GM19238 (cell line): Measurements from ENCODE around the gene HSD3B1.
"Not testable (repeated sequence)": the region's sequence is repeated elsewhere in the genome, so short reads cannot be mapped to it uniquely, and the experiment has no call there.

ENCODE experiments used
- DNase-seq: peaks from one replicate; pipeline ENCODE4 v3.0.0; 2011; ENCODE audit warnings: low spot score; ENCODE audit not compliant: insufficient read length

Gene HSD3B1

DNA sequence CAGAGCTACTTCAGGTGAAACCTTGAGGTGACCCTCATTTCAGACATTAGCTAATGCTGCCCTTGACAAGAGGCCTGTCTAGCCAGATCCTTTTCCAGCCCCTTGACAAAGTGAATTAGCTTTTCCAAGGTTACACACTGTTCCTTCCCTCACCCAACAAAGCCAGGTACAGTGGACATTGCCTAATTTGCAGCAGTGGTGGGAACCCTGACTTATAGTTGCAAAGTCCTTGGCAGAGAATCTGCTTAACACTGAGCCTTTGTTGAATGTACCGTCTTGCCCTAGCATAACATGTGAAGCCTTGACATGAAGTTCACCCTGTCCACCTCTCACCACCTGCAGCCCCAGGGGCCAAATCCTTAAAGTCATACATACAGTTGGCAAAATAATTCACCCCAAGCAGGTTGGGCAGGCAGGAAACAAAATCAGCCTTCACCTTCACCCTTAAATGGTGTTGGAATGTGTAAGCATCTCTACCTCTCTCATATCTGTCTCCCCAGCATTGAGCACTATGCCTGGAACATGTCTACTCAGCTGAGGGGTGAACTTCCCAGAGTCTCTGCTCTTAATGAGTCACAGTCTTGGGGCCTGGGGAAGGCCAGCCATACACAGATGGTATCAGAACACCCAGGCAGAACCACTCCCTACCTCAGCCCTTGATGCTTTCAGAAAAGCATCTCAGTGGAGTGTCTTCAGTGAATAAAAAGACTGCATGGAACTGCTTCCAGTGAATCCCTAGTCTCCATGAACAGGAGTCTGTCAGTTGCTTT lies 46.5 kb downstream of the HSD3B1 start:
- DNase-seq = not testable (repeated sequence)

DNA sequence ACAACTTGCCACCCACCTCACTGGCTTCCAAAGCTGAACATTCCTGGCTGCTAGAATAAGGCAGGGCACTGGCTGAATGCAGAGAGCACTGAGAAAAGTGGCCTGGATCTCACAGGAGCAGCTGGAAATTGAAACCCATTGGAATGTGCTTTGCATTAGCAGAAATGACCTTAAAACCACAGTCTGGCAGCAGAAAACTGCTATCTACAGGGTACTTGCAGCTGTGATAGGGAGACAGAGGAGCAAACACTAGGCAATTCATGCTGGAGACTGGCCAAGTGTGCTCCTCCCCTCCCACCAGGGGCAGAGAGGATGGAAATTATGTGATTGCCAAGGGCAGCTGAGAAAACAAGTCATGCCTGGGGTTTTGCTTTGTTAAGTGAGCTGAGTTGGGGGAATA lies 47.2 kb downstream of the HSD3B1 start:
- DNase-seq = no peak

- DNase-seq = no peak
Measured at GRCh38 chr1:119556423-119556822, 49.4 kb downstream of the HSD3B1 start.

GRCh38 chr1:119560402-119560801 lies 53.4 kb downstream of the HSD3B1 start:
- DNase-seq = not testable (repeated sequence)

DNA sequence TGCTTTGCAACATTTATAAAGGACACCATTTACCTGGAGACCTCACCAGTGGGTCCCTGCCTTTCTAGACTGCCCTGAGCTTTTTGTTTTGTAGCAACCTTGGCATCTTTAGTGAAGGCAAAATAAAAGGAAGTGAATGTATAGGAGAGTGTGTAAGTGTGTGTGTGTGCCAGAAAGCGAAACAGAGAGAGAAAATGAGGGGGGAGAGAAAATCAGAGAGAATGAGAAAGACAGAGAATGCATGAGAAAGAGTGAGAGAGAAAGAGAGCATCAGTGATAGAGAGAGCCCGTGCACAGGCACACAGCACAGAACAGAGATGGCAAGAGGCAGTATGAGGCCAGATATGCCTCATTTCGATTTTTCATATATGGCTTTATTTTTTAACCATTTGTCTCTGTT lies 57.5 kb downstream of the HSD3B1 start:
- DNase-seq = no peak
